ENCODE data around the gene AKAP12. TPM values are rescaled to one million over a fixed set of nuclear protein-coding genes. Genes with fewer than 3 reads are reported as not detected.

AKAP12 gene
- total RNA-seq, 1 donor from 2014 or later, result 81.3 TPM

DNA sequence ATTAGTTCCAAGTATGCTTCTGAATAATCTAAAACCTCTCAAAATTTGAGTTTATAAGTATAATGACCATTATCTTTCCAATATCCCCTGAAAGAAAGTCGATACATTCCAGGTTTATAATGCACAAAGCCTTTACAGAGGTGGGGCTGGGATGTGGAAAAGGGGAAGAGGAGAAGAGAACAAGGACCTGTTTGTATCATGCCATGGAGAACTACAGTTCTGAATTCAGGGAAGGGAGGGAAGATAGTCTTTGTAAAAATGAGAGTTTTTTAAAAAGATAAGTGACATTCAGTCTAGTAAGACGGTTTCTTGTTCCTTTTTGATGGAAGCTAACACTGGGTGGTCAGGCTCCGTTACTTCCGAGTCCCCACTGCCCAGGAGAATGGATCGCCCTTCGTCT, 125.5 kb downstream of the AKAP12 start:
- no peaks in the 10 kb centered on the region for H4K20me1 ChIP-seq (ENCODE audit: low read depth)
- Mint-ChIP-seq H3K9me3 (no peaks in the 10 kb centered on the region), H3K36me3 (peaks cover 33% of the 10 kb centered on the region), H3K4me3 (no peak overlapping the region), H3K27ac (no peak overlapping the region), H3K27me3 (ENCODE audit: insufficient read depth, low read depth) (no peaks in the 10 kb centered on the region), H3K4me1 (no peaks in the 10 kb centered on the region)
- H3K4me1 ChIP-seq, result no peaks in the 10 kb centered on the region
- DNase-seq (ENCODE audit: low spot score), result no peak
- H3F3A ChIP-seq (ENCODE audit: low read depth), result no peaks in the 10 kb centered on the region
- H3K4me2 ChIP-seq, result no peak overlapping the region
- H3K79me2 ChIP-seq (ENCODE audit: low read depth), result no peaks in the 10 kb centered on the region
- H3K9me3 ChIP-seq (ENCODE audit: low read depth), result no peaks in the 10 kb centered on the region
- no peak overlapping the region for H2AFZ ChIP-seq (replicated peaks)
- no peak overlapping the region for H3K27ac ChIP-seq
- no peak overlapping the region for H3K9ac ChIP-seq
- TF ChIP-seq EZH2phosphoT487 (IDR thresholded peaks at IDR 0.05) (no peak), EZH2 (IDR thresholded peaks at IDR 0.05) (no peak)
- TF ChIP-seq, protein P1, sequence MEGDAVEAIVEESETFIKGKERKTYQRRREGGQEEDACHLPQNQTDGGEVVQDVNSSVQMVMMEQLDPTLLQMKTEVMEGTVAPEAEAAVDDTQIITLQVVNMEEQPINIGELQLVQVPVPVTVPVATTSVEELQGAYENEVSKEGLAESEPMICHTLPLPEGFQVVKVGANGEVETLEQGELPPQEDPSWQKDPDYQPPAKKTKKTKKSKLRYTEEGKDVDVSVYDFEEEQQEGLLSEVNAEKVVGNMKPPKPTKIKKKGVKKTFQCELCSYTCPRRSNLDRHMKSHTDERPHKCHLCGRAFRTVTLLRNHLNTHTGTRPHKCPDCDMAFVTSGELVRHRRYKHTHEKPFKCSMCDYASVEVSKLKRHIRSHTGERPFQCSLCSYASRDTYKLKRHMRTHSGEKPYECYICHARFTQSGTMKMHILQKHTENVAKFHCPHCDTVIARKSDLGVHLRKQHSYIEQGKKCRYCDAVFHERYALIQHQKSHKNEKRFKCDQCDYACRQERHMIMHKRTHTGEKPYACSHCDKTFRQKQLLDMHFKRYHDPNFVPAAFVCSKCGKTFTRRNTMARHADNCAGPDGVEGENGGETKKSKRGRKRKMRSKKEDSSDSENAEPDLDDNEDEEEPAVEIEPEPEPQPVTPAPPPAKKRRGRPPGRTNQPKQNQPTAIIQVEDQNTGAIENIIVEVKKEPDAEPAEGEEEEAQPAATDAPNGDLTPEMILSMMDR (IDR thresholded peaks at IDR 0.05), result no peak
- H3K27me3 ChIP-seq, result no peaks in the 10 kb centered on the region
- peaks cover 6% of the 10 kb centered on the region for H3K36me3 ChIP-seq
- H3K4me3 ChIP-seq, result no peak overlapping the region

GRCh38 chr6:151370509-151371078, 130.8 kb downstream of the AKAP12 start:
- H3K27ac Mint-ChIP-seq, result no peak overlapping the region
- H3K4me3 ChIP-seq, result no peak overlapping the region
- H3K9me3 ChIP-seq (ENCODE audit: low read depth), result no peaks in the 10 kb centered on the region
- TF ChIP-seq, protein P1 (IDR thresholded peaks at IDR 0.05), result peak; percentile 37
- TF ChIP-seq EZH2 (IDR thresholded peaks at IDR 0.05) (no peak), EZH2phosphoT487 (IDR thresholded peaks at IDR 0.05) (no peak)
- H3K36me3 ChIP-seq, result no peaks in the 10 kb centered on the region
- peaks cover 14% of the 10 kb centered on the region for H3K79me2 ChIP-seq (ENCODE audit: low read depth)
- H3K4me2 ChIP-seq, result no peak overlapping the region
- H3K9ac ChIP-seq, result no peak overlapping the region
- H3K27me3 Mint-ChIP-seq (ENCODE audit: insufficient read depth, low read depth), result no peaks in the 10 kb centered on the region
- H3K27me3 ChIP-seq, result no peaks in the 10 kb centered on the region
- no peaks in the 10 kb centered on the region for H4K20me1 ChIP-seq (ENCODE audit: low read depth)
- H3K36me3 Mint-ChIP-seq, result peaks cover 36% of the 10 kb centered on the region
- no peaks in the 10 kb centered on the region for H3F3A ChIP-seq (ENCODE audit: low read depth)
- H3K4me1 ChIP-seq, result peaks cover 6% of the 10 kb centered on the region
- no peak overlapping the region for H3K27ac ChIP-seq
- peaks cover 24% of the 10 kb centered on the region for H3K4me1 Mint-ChIP-seq
- DNase-seq (ENCODE audit: low spot score), result peak; percentile 15
- H2AFZ ChIP-seq (replicated peaks), result no peak overlapping the region
- H3K4me3 Mint-ChIP-seq, result no peak overlapping the region
- no peaks in the 10 kb centered on the region for H3K9me3 Mint-ChIP-seq

DNA sequence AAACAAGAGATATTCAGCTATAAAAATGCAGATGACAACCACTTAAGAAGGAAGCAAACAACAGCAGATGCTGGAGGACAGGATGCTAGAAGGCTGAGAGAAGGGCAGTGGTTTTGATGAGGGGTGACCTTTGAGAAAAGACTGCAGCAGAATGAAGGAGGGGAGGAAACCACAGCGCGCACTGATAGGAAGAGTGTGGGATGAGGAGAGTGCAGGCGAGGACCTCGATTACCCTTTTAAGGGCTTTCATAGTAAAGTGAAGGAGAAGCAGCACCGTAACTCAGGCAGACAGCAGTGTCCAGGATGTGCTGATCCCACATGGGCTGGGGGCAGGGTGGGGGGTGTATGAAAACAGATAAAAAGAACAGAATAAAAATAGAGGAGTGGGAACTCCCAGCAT, 132.4 kb downstream of the AKAP12 start:
- Mint-ChIP-seq H3K4me3 (no peak overlapping the region), H3K27me3 (ENCODE audit: insufficient read depth, low read depth) (no peaks in the 10 kb centered on the region), H3K9me3 (peaks cover 6% of the 10 kb centered on the region), H3K36me3 (peaks cover 34% of the 10 kb centered on the region), H3K4me1 (peaks cover 32% of the 10 kb centered on the region), H3K27ac (peak overlapping the region; percentile 6)
- Histone ChIP-seq H3K4me2 (no peak overlapping the region), H3K9me3 (ENCODE audit: low read depth) (no peaks in the 10 kb centered on the region), H3F3A (ENCODE audit: low read depth) (no peaks in the 10 kb centered on the region), H3K27me3 (no peaks in the 10 kb centered on the region), H3K4me1 (peaks cover 6% of the 10 kb centered on the region), H4K20me1 (ENCODE audit: low read depth) (no peaks in the 10 kb centered on the region), H3K36me3 (no peaks in the 10 kb centered on the region), H3K79me2 (ENCODE audit: low read depth) (peaks cover 29% of the 10 kb centered on the region), H3K27ac (no peak overlapping the region), H3K4me3 (no peak overlapping the region), H2AFZ (replicated peaks) (no peak overlapping the region), H3K9ac (no peak overlapping the region)
- TF ChIP-seq, protein P1 (IDR thresholded peaks at IDR 0.05), result no peak
- TF ChIP-seq EZH2phosphoT487 (IDR thresholded peaks at IDR 0.05) (no peak), EZH2 (IDR thresholded peaks at IDR 0.05) (no peak)
- DNase-seq (ENCODE audit: low spot score), result no peak
